B cell (primary cell): ENCODE measurements around the gene MARK4. TPM values are rescaled to one million over a fixed set of nuclear protein-coding genes. Genes with fewer than 3 reads are reported as not detected.

Experiments
- ATAC-seq: fragments of 200-7000 bp; cut with Tn5 transposase; one replicate; pipeline ENCODE4 v1.10.0; 2021; ENCODE audit warnings: low read depth, mild to moderate bottlenecking, moderate number of reproducible peaks, moderate library complexity
- CTCF ChIA-PET: fragments of 350-600 bp; sonication (Branson Sonifier 250); formaldehyde crosslinking; loops from one replicate; lab custom pipeline; 2021; ENCODE audit warnings: antibody characterized with exemption, inconsistent platforms; lab: Charles Lee
- POLR2A ChIA-PET: fragments of 350-600 bp; sonication (Branson Sonifier 250); formaldehyde crosslinking; loops from one replicate; lab custom pipeline; 2021; ENCODE audit warnings: antibody characterized with exemption; lab: Charles Lee
- DNase-seq: peaks from one replicate; pipeline ENCODE4 v3.0.0; 2013
- H2AFZ ChIP-seq: 2 replicates; pipeline ENCODE4 v1.6.1; 2012; ENCODE audit warnings: mild to moderate bottlenecking, low read depth, low read length; ENCODE audit not compliant: insufficient read depth, poor library complexity, severe bottlenecking
- H3K27ac ChIP-seq, 2 donors: 1 replicate in 1 of 2; 2 replicates in 1 of 2; pipeline ENCODE4 v1.5.1; 2012 to 2013; ENCODE audit warnings: low read length in 2 of 2, mild to moderate bottlenecking in 2 of 2, moderate library complexity in 1 of 2
- H3K27me3 ChIP-seq, 4 experiments: fragments of 200-600 bp in 1 of 4; sonication (generic) in 1 of 4; replicated peaks in 1 of 4; 1 replicate in 2 of 4; 2 replicates in 2 of 4; pipeline versions ENCODE4 v1.6.1 to v1.7.0; 2013 to 2016; ENCODE audit warnings: low read length in 3 of 4, mild to moderate bottlenecking in 2 of 4, mixed read lengths in 1 of 4, moderate library complexity in 1 of 4; ENCODE audit not compliant: insufficient read depth in 4 of 4, control insufficient read depth in 3 of 4; ENCODE audit errors: control extremely low read depth in 1 of 4
- H3K36me3 ChIP-seq, 2 experiments: replicated peaks in 1 of 2; 1 replicate in 1 of 2; 2 replicates in 1 of 2; pipeline versions ENCODE4 v1.6.1 to v1.7.1; 2013; ENCODE audit warnings: low read length in 1 of 2; ENCODE audit not compliant: insufficient read depth in 2 of 2, control insufficient read depth in 1 of 2; ENCODE audit errors: control extremely low read depth in 1 of 2, extremely low read depth in 1 of 2
- H3K4me1 ChIP-seq, 2 donors: fragments of 200-600 bp in 1 of 2; sonication (generic) in 1 of 2; 1 replicate in 1 of 2; 2 replicates in 1 of 2; pipeline versions ENCODE4 v1.5.1 to v1.6.1; 2013 to 2017; ENCODE audit warnings: low read length in 2 of 2; ENCODE audit not compliant: control insufficient read depth in 2 of 2, insufficient read depth in 2 of 2
- H3K4me2 ChIP-seq: replicated peaks from 2 replicates; pipeline ENCODE3; 2012; ENCODE audit warnings: mild to moderate bottlenecking, low read depth, low read length; ENCODE audit not compliant: poor library complexity, severe bottlenecking
- H3K4me3 ChIP-seq, 5 experiments: fragments of 200-600 bp in 1 of 5; sonication (generic) in 1 of 5; 1 replicate in 3 of 5; 2 replicates in 2 of 5; pipeline versions ENCODE4 v1.5.1 to v1.7.0; 2011 to 2016; ENCODE audit warnings: low read length in 4 of 5, mild to moderate bottlenecking in 4 of 5, low read depth in 2 of 5, control low read depth in 1 of 5, moderate library complexity in 1 of 5; ENCODE audit not compliant: insufficient read depth in 1 of 5; ENCODE audit errors: control extremely low read depth in 1 of 5, extremely low read depth in 1 of 5
- H3K79me2 ChIP-seq: fragments of 200-600 bp; sonication (generic); one replicate; pipeline ENCODE4 v1.6.0; 2016; ENCODE audit warnings: low read length; ENCODE audit not compliant: control insufficient read depth, insufficient read depth
- H3K9ac ChIP-seq: fragments of 200-600 bp; sonication (generic); 2 replicates; pipeline ENCODE4 v1.6.1; 2017; ENCODE audit warnings: mild to moderate bottlenecking, low read length, moderate library complexity
- H3K9me3 ChIP-seq, 3 donors: one replicate each; pipeline versions ENCODE4 v1.6.1 to v1.7.1; 2013; ENCODE audit warnings: low read length in 2 of 3; ENCODE audit not compliant: control insufficient read depth in 2 of 3, insufficient read depth in 1 of 3; ENCODE audit errors: control extremely low read depth in 1 of 3
- H4K20me1 ChIP-seq: 2 replicates; pipeline ENCODE4 v1.6.0; 2012; ENCODE audit warnings: mild to moderate bottlenecking, low read length; ENCODE audit not compliant: insufficient read depth, control insufficient read depth, poor library complexity, severe bottlenecking
- H3K27ac Mint-ChIP-seq: one replicate; pipeline ENCODE4 v1.8.0; 2021; ENCODE audit warnings: mixed read lengths
- H3K27me3 Mint-ChIP-seq: one replicate; pipeline ENCODE4 v1.8.0; 2021; ENCODE audit warnings: mixed read lengths
- H3K4me1 Mint-ChIP-seq: one replicate; pipeline ENCODE4 v1.8.0; 2021; ENCODE audit warnings: mixed read lengths
- H3K4me3 Mint-ChIP-seq: one replicate; pipeline ENCODE4 v1.8.0; 2021; ENCODE audit warnings: mixed read lengths
- H3K9me3 Mint-ChIP-seq: one replicate; pipeline ENCODE4 v1.8.0; 2022; ENCODE audit warnings: mixed read lengths; ENCODE audit not compliant: insufficient read depth
- EZH2 ChIP-seq: IDR thresholded peaks from 2 replicates; pipeline ENCODE4 v1.6.1; 2012; ENCODE audit warnings: borderline replicate concordance, low read depth, mild to moderate bottlenecking, moderate library complexity, low read length; ENCODE audit not compliant: insufficient read depth, poor library complexity, severe bottlenecking
- WGBS: methylation state at CpG from one replicate; pipeline ENCODE4 v1.1.5; 2013; ENCODE audit warnings: missing lambda C conversion rate; ENCODE audit not compliant: insufficient coverage; 5-methylcytosine and 5-hydroxymethylcytosine counted together
- intact Hi-C: fragments of 100-400 bp; cut with micrococcal nuclease; formaldehyde crosslinking; loops from one replicate; pipeline ENCODE4 v1.10.0; 2022
- polyA plus RNA-seq: library from polyadenylated mRNA; depleted of rRNA; stranded (reverse); fragments of >200 nt; gene quantifications from 2 replicates; pipeline ENCODE4 v1.2.3, GENCODE V29; 2012
- total RNA-seq, 2 donors: library from RNA; stranded (reverse); fragments of 120-200 nt in 1 of 2; gene quantifications; 1 replicate in 1 of 2; 2 replicates in 1 of 2; pipeline versions ENCODE4 v1.2.3 to v1.2.4, GENCODE V29; 2013 to 2022
- TF ChIP-seq, protein P1 (sequence below): fragments of 200-600 bp; IDR thresholded peaks from one replicate; pipeline ENCODE4 v1.8.0; 2022; ENCODE audit warnings: antibody characterized with exemption, mild to moderate bottlenecking

Gene MARK4
- total and polyA plus RNA-seq, 2 donors (not counting 1 experiment from before 2014, with no cell fraction given), result 13.5 to 36.2 TPM

DNA sequence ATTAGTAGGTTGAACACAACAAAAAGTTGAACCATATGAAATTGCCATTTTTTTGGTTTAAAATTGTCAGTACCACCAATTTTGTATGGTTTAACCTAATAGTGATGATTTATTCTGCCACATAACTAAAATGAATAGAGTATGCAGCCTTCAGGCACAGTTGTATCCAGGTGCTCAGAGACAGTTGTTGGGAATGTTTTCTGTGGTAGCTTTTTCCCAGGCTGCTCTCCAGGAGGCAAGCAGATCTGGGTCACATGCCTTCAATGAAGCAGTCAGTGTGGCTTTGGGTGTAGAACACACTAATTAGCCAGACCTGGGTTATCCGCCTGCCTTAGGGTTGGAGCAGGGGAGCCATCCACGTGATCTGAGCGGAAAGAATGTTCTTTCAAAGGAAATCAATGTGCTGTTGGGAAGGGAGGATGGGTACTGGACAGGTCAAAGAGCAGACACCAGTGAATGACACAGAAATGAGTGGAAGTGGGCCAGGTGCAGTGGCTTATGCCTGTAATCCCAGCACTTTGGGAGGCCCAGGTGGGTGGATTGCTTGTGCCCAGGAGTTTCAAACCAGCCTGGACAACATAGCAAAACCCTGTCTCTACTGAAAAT, 28.6 kb downstream of the MARK4 start:
- no peak overlapping the region for H2AFZ ChIP-seq
- H3K9me3 Mint-ChIP-seq, result peaks cover 6% of the 10 kb centered on the region
- intact Hi-C loops, result no loop called here
- no peak for TF ChIP-seq EZH2
- TF ChIP-seq, protein P1, sequence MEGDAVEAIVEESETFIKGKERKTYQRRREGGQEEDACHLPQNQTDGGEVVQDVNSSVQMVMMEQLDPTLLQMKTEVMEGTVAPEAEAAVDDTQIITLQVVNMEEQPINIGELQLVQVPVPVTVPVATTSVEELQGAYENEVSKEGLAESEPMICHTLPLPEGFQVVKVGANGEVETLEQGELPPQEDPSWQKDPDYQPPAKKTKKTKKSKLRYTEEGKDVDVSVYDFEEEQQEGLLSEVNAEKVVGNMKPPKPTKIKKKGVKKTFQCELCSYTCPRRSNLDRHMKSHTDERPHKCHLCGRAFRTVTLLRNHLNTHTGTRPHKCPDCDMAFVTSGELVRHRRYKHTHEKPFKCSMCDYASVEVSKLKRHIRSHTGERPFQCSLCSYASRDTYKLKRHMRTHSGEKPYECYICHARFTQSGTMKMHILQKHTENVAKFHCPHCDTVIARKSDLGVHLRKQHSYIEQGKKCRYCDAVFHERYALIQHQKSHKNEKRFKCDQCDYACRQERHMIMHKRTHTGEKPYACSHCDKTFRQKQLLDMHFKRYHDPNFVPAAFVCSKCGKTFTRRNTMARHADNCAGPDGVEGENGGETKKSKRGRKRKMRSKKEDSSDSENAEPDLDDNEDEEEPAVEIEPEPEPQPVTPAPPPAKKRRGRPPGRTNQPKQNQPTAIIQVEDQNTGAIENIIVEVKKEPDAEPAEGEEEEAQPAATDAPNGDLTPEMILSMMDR, result no peak
- ChIA-PET CTCF (no interaction called here), POLR2A (no interaction called here)
- H3K27ac Mint-ChIP-seq, result no peak overlapping the region
- H3K4me3 Mint-ChIP-seq, result no peak overlapping the region
- DNase-seq, result no peak
- H3K4me1 Mint-ChIP-seq, result peaks cover 4% of the 10 kb centered on the region
- H4K20me1 ChIP-seq, result no peaks in the 10 kb centered on the region
- ATAC-seq, result no peak
- H3K4me1 ChIP-seq, result no peaks in the 10 kb centered on the region
- no peaks in the 10 kb centered on the region for H3K27me3 ChIP-seq
- H3K4me2 ChIP-seq, result no peak overlapping the region
- 100% methylated on average over 3 of the region's 3 CpGs for WGBS
- no peak overlapping the region for H3K4me3 ChIP-seq
- no peak overlapping the region for H3K27ac ChIP-seq
- no peaks in the 10 kb centered on the region for H3K79me2 ChIP-seq
- H3K27me3 Mint-ChIP-seq, result no peaks in the 10 kb centered on the region
- no peak overlapping the region for H3K9ac ChIP-seq
- peaks cover 3 to 27% of the 10 kb centered on the region in 2 experiments for H3K36me3 ChIP-seq
- H3K9me3 ChIP-seq, result peaks cover 0 to 6% (median 0%) of the 10 kb centered on the region in 3 donors

DNA sequence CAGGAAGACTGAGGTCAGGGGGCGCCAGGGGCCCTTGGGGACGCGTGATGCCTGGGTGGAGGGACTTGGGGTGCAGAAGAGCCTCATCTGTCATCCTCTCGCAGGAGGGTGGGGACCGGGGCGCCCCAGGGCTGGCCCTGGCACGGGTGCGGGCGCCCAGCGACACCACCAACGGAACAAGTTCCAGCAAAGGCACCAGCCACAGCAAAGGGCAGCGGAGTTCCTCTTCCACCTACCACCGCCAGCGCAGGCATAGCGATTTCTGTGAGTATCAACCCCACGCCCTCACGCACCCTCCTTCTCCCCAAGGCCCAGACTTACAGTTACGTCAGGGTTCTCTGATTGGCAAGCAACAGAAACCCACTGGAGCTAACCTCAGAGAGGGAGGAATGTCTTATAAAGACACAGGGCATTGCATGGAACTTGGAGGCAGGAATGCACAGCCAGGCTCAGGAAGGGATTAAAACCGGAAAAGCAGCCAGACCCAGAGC, 29.4 kb downstream of the MARK4 start:
- peaks cover 0 to 6% (median 0%) of the 10 kb centered on the region in 3 donors for H3K9me3 ChIP-seq
- DNase-seq (no peak), ATAC-seq (no peak)
- H3K4me1 ChIP-seq, result no peaks in the 10 kb centered on the region
- ChIA-PET POLR2A (no interaction called here), CTCF (no interaction called here)
- no peak overlapping the region for H3K27ac ChIP-seq
- WGBS, result 94% methylated on average over 12 of the region's 19 CpGs
- Mint-ChIP-seq H3K4me1 (peaks cover 4% of the 10 kb centered on the region), H3K9me3 (peaks cover 6% of the 10 kb centered on the region), H3K27ac (no peak overlapping the region), H3K27me3 (no peaks in the 10 kb centered on the region), H3K4me3 (no peak overlapping the region)
- H3K4me2 ChIP-seq, result no peak overlapping the region
- H3K4me3 ChIP-seq, result no peak overlapping the region
- TF ChIP-seq, protein P1, result no peak
- TF ChIP-seq EZH2, result no peak
- H3K27me3 ChIP-seq, result no peaks in the 10 kb centered on the region
- H4K20me1 ChIP-seq, result no peaks in the 10 kb centered on the region
- intact Hi-C loops, result no loop called here
- peaks cover 3 to 29% of the 10 kb centered on the region in 2 experiments for H3K36me3 ChIP-seq
- H2AFZ ChIP-seq, result no peak overlapping the region
- no peak overlapping the region for H3K9ac ChIP-seq
- H3K79me2 ChIP-seq, result no peaks in the 10 kb centered on the region
